Karpas-422 (cell line): ENCODE measurements around the gene RECQL. TPM values are rescaled to one million over a fixed set of nuclear protein-coding genes. Genes with fewer than 3 reads are reported as not detected.

Source experiments
- DNase-seq: peaks from one replicate; pipeline ENCODE4 v3.0.0-alpha.2; 2015
- H2AFZ ChIP-seq: fragments of 200-600 bp; sonication (generic); 2 replicates; pipeline ENCODE4 v1.6.1; 2014; ENCODE audit warnings: antibody characterized with exemption, low read length, mixed read lengths
- H3K27ac ChIP-seq: fragments of 200-600 bp; sonication (generic); 2 replicates; pipeline ENCODE4 v1.5.1; 2014; ENCODE audit warnings: mild to moderate bottlenecking, low read length, moderate library complexity
- H3K27me3 ChIP-seq: fragments of 200-600 bp; sonication (generic); 2 replicates; pipeline ENCODE4 v1.6.1; 2014; ENCODE audit warnings: low read length, mixed read lengths
- H3K36me3 ChIP-seq: fragments of 200-600 bp; sonication (generic); 2 replicates; pipeline ENCODE4 v1.6.1; 2014; ENCODE audit warnings: low read length, mixed read lengths; ENCODE audit not compliant: insufficient read depth
- H3K4me1 ChIP-seq: fragments of 200-600 bp; sonication (generic); 2 replicates; pipeline ENCODE4 v1.6.1; 2014; ENCODE audit warnings: mild to moderate bottlenecking, low read length, mixed read lengths
- H3K4me2 ChIP-seq: fragments of 200-600 bp; sonication (generic); 2 replicates; pipeline ENCODE4 v1.6.1; 2014; ENCODE audit warnings: low read length, low read depth, mild to moderate bottlenecking; ENCODE audit not compliant: poor library complexity, severe bottlenecking
- H3K4me3 ChIP-seq: fragments of 200-600 bp; sonication (generic); 2 replicates; pipeline ENCODE4 v1.5.1; 2014; ENCODE audit warnings: mild to moderate bottlenecking, antibody characterized with exemption, low read length, mixed read lengths
- H3K79me2 ChIP-seq: fragments of 200-600 bp; sonication (generic); 2 replicates; pipeline ENCODE4 v1.6.1; 2014; ENCODE audit warnings: mild to moderate bottlenecking, low read length, mixed read lengths
- H3K9ac ChIP-seq: fragments of 200-600 bp; sonication (generic); 2 replicates; pipeline ENCODE4 v1.6.0; 2014; ENCODE audit warnings: low read length
- H3K9me2 ChIP-seq: fragments of 200-600 bp; sonication (generic), shearing (Covaris generic); replicated peaks from 2 replicates; pipeline ENCODE4 v1.6.0; 2014; ENCODE audit warnings: mild to moderate bottlenecking, low read length, moderate library complexity; ENCODE audit not compliant: insufficient read depth
- H3K9me3 ChIP-seq: fragments of 300-700, 200-600 bp; sonication (generic); 2 replicates; pipeline ENCODE4 v1.6.1; 2014; ENCODE audit warnings: low read length, mixed read lengths
- H4K20me1 ChIP-seq: fragments of 200-600 bp; sonication (generic); 2 replicates; pipeline ENCODE4 v1.6.1; 2014; ENCODE audit warnings: mild to moderate bottlenecking, antibody characterized with exemption, low read length, low read depth; ENCODE audit not compliant: insufficient read depth
- total RNA-seq: library from RNA; depleted of rRNA; stranded (reverse); fragments of >200 nt; shearing (Covaris generic); gene quantifications from 2 replicates; pipeline ENCODE4 v1.2.3, GENCODE V29; 2014; ENCODE audit warnings: low replicate concordance

The RECQL gene
- total RNA-seq, 1 experiment from 2014 or later = 47.2 TPM

DNA sequence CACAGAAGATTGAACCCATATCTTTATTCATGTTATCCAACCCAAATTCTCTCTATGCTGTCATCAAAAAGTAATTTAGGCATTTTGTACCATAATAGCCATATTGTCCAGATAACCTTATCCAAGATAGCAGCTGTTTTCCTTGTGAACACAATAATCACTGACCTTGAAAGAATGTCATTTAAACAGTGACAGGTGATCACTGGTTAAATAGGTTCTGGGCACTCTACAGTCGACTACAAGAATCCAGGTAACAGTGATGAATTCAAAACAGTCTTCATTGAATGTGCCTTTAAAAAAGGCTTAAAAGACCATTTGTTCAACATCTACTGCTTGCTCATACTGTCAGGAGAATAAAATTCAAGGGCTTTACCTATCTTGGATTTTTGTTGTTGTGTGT lies 20.1 kb upstream of the RECQL start:
- H3K9me2 ChIP-seq = no peaks in the 10 kb centered on the region

DNA sequence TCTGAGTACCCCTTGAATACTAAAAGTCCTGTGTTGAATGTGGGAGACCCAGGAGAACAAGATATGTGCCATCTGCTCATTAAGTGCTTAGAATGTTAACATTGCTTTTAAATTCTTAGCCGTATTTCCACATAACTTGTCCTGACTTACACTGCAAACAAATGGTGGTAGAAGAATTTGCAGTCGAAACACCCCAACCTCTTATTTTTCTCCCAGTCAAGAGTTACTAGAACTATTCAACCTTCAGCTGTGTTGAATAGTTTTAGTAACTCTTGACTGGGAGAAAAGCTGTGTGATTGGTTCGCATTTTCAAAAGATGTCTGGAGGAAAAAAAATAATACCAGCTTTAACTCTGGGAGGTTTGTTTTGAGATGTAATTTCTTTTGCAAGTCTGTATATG lies 17.0 kb upstream of the RECQL start:
- no peaks in the 10 kb centered on the region for H3K27me3 ChIP-seq
- H3K4me1 ChIP-seq = peaks cover 7% of the 10 kb centered on the region; the same call in 1 of the 2 replicates
- H3K79me2 ChIP-seq = no peaks in the 10 kb centered on the region
- H3K9ac ChIP-seq = no peak overlapping the region
- H3K9me2 ChIP-seq = no peaks in the 10 kb centered on the region
- DNase-seq = no peak
- H3K27ac ChIP-seq = no peak overlapping the region
- H3K9me3 ChIP-seq = no peaks in the 10 kb centered on the region
- H3K4me3 ChIP-seq = no peak overlapping the region
- no peaks in the 10 kb centered on the region for H4K20me1 ChIP-seq
- H3K4me2 ChIP-seq = no peak overlapping the region
- H3K36me3 ChIP-seq = peaks cover 41% of the 10 kb centered on the region; the same call in 1 of the 2 replicates
- H2AFZ ChIP-seq = no peak overlapping the region

More for the DNA sequence above, 20.1 kb upstream of the RECQL start:
- no peaks in the 10 kb centered on the region for H3K27me3 ChIP-seq
- no peak overlapping the region for H3K4me2 ChIP-seq
- no peak overlapping the region for H3K9ac ChIP-seq
- no peak for DNase-seq
- H3K4me1 ChIP-seq = peaks cover 29% of the 10 kb centered on the region
- no peak overlapping the region for H3K4me3 ChIP-seq
- H4K20me1 ChIP-seq = no peaks in the 10 kb centered on the region
- H2AFZ ChIP-seq = no peak overlapping the region
- H3K9me3 ChIP-seq = 0 out of 2 replicates have a peak, but pooled peaks cover 3% of the 10 kb centered on the region
- H3K79me2 ChIP-seq = no peaks in the 10 kb centered on the region
- H3K36me3 ChIP-seq = peaks cover 14% of the 10 kb centered on the region; the same call in 1 of the 2 replicates
- no peak overlapping the region for H3K27ac ChIP-seq

DNA sequence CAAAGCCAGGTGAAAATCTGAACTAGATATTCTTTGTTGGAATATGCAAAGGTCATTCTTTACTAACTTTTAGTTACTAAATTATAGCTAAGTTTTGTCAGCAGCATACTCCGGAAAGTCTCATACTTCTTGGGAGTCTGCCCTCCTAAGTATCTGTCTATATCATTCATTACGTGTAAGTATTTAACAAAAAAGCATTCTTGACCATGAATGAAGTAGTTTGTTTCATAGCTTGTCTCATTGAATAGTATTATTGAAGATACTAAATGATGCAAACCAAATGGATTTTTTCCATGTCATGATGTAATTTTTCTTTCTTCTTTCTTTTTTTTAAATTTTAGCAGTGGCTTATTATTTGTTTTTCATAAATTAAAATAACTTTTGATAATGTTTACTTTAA lies 14.8 kb upstream of the RECQL start:
- Histone ChIP-seq H3K9me2 (no peaks in the 10 kb centered on the region), H3K36me3 (peaks cover 51% of the 10 kb centered on the region), H3K79me2 (no peaks in the 10 kb centered on the region), H2AFZ (no peak overlapping the region), H3K9ac (no peak overlapping the region), H3K4me1 (peaks cover 3% of the 10 kb centered on the region; the same call in 1 of the 2 replicates), H3K4me3 (no peak overlapping the region), H3K27ac (no peak overlapping the region), H4K20me1 (no peaks in the 10 kb centered on the region), H3K9me3 (no peaks in the 10 kb centered on the region), H3K27me3 (no peaks in the 10 kb centered on the region), H3K4me2 (no peak overlapping the region)
- DNase-seq = no peak

DNA sequence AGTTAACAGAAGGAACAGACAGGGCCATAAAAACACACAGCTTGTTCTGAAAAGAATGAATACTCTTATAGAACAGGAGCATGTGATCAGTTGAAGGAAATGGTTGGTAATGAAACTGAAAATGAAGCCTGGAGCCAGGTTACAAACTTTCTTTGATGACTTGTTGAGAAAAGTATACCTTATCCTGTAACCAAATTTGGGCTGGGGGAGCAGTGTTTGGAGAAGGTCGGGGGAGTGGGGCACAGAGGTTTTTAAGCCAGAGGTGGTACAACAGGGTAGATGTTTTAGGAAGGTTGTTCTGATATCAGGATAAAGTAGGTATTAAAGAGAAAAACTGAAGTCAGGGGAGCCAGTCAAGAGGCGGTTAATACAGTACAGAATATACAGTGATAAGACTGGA lies 8.3 kb upstream of the RECQL start:
- no peak for DNase-seq
- H2AFZ ChIP-seq = no peak overlapping the region

DNA sequence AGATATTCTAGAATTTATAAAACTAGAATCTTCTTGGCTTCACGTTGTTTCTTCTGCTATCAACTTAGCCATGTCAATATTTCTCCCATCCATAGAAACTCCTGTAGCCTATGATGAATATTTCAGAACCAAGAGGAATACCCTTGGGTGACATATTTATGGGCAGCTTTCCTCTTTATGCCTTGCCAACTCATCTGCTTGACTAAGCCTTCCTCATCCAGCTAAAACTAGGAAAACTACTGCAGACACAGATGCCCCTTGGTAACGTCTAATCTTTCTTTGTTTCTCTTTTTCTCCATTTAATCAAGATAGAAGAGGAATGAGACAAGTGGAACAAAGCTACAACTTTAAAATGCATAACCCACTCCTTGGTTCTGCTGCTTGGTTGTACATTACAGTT lies 6.4 kb upstream of the RECQL start:
- Histone ChIP-seq H3K4me3 (no peak overlapping the region), H3K27ac (no peak overlapping the region), H3K36me3 (peaks cover 28% of the 10 kb centered on the region), H3K9me2 (no peaks in the 10 kb centered on the region), H3K4me2 (no peak overlapping the region), H3K9me3 (no peaks in the 10 kb centered on the region), H3K4me1 (peaks cover 28% of the 10 kb centered on the region), H3K79me2 (peaks cover 67% of the 10 kb centered on the region), H2AFZ (no peak overlapping the region), H3K27me3 (no peaks in the 10 kb centered on the region), H4K20me1 (no peaks in the 10 kb centered on the region), H3K9ac (no peak overlapping the region)
- no peak for DNase-seq

More for the DNA sequence above, 8.3 kb upstream of the RECQL start:
- Histone ChIP-seq H3K4me3 (no peak overlapping the region), H3K4me1 (peaks cover 10% of the 10 kb centered on the region), H3K27ac (no peak overlapping the region), H3K9ac (no peak overlapping the region), H3K9me3 (no peaks in the 10 kb centered on the region), H3K36me3 (peaks cover 47% of the 10 kb centered on the region), H3K79me2 (peaks cover 47% of the 10 kb centered on the region), H3K9me2 (no peaks in the 10 kb centered on the region), H3K27me3 (no peaks in the 10 kb centered on the region), H4K20me1 (no peaks in the 10 kb centered on the region), H3K4me2 (no peak overlapping the region)

DNA sequence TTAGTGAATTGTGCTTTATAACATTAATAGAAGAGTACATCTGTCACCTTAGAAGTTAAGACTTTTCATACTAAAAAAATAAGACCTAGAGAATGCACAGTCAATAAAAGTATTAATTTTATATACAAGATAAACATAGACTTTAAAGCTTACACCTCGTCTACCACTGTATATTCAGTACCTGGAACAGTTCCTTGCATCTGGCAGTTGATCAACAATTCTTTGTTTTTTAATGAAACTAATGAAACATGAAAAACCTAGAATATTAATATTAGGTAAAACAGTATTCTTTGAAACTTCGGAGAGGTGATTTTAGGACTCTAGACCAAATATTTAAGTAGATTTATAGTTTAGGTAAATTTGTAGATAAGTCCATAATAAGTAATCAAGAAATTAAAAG lies 4.5 kb upstream of the RECQL start:
- no peak for DNase-seq
- Histone ChIP-seq H3K9me2 (no peaks in the 10 kb centered on the region), H3K27me3 (no peaks in the 10 kb centered on the region), H3K9ac (no peak overlapping the region), H2AFZ (no peak overlapping the region), H3K4me2 (no peak overlapping the region), H4K20me1 (no peaks in the 10 kb centered on the region), H3K27ac (no peak overlapping the region), H3K36me3 (peaks cover 23% of the 10 kb centered on the region; the same call in 1 of the 2 replicates), H3K4me1 (peaks cover 31% of the 10 kb centered on the region), H3K79me2 (peaks cover 79% of the 10 kb centered on the region), H3K4me3 (no peak overlapping the region), H3K9me3 (no peaks in the 10 kb centered on the region)

DNA sequence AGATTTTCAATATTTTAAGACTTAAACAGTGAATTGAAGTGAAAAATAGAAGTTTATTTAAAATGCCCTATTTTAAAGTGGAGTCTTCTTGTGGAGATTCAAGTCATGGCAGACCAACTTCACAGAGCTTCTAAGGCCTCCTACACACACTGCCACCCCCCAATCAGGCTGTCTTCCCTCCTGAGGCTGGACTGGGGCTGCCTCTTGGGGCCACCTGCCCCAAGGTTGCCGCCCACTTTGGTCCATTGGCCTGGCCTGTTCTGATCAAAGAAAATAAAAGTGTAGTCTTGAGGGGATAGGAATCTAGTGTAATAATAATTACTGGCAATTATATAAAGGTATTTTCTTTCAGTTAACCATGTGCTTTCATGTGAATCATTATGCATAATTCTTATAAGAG lies 1.4 kb upstream of the RECQL start:
- peaks cover 46% of the 10 kb centered on the region for H3K4me1 ChIP-seq

DNA sequence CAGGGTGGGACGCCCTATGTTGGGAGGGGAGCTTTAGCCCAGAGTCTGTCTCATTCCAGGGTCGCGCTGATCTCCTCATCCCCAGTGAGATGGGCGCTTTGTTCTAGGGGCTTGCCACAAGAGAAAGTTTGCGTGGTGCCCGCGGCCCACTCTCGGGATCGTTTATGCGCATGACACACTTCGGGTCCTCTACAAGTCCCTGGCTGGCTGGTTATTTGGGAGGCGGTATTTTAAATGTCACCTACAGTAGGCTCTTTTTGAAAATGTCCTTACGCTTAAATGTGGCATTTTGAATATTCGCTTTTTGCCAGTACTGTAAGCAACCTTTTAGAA lies 695 bp upstream of the RECQL start:
- H3K36me3 ChIP-seq = peaks cover 23% of the 10 kb centered on the region
- H3K9me2 ChIP-seq = no peaks in the 10 kb centered on the region
- no peaks in the 10 kb centered on the region for H3K9me3 ChIP-seq
- H3K27me3 ChIP-seq = no peaks in the 10 kb centered on the region
- peak; percentile 58 for DNase-seq
- peak overlapping the region; percentile 91 for H3K4me2 ChIP-seq
- peaks cover 46% of the 10 kb centered on the region for H3K4me1 ChIP-seq
- no peaks in the 10 kb centered on the region for H4K20me1 ChIP-seq
- H3K4me3 ChIP-seq = peak overlapping the region; percentile 95
- peak overlapping the region; percentile 10 for H3K27ac ChIP-seq
- H3K79me2 ChIP-seq = peaks cover 91% of the 10 kb centered on the region
- peak overlapping the region; percentile 95 for H3K9ac ChIP-seq
- 0 out of 2 replicates have a peak overlapping the region, but pooled peaks have one; percentile 44 for H2AFZ ChIP-seq

More for the DNA sequence above, 1.4 kb upstream of the RECQL start:
- Histone ChIP-seq H2AFZ (no peak overlapping the region), H3K79me2 (peaks cover 92% of the 10 kb centered on the region), H3K36me3 (peaks cover 22% of the 10 kb centered on the region), H3K27me3 (no peaks in the 10 kb centered on the region), H4K20me1 (no peaks in the 10 kb centered on the region), H3K9me2 (no peaks in the 10 kb centered on the region), H3K27ac (peak overlapping the region; percentile 10; the same call in 1 of the 2 replicates), H3K9me3 (no peaks in the 10 kb centered on the region), H3K4me3 (peak overlapping the region; percentile 95), H3K4me2 (peak overlapping the region; percentile 91), H3K9ac (peak overlapping the region; percentile 95)
- DNase-seq = peak; percentile 55
